ENCODE measurements around the gene RBM3. TPM values are rescaled to one million over a fixed set of nuclear protein-coding genes. Genes with fewer than 3 reads are reported as not detected.
A peak's percentile ranks its signal among the peaks of the same experiment; 100 is the strongest.

Gene RBM3
- total RNA-seq, 4 donors from 2014 or later: 94.0 to 204 (median 156) TPM

- intact Hi-C loops (cut with DNase I): no loop called here
- no peaks in the 10 kb centered on the region for H3K27me3 ChIP-seq
- peaks cover 9 to 51% (median 45%) of the 10 kb centered on the region in 4 donors for H3K36me3 ChIP-seq
- H3K27ac ChIP-seq (replicated peaks in 1 of 4): peak overlapping the region; percentile 91 to 96 (median 96)
- TF ChIP-seq EP300 (IDR thresholded peaks at IDR 0.05) (no peak), POLR2A (IDR thresholded peaks at IDR 0.05; ENCODE audit: low read depth) (no peak), CTCF (IDR thresholded peaks at IDR 0.05) (no peak), POLR2AphosphoS5 (IDR thresholded peaks at IDR 0.05) (no peak)
- DNase-seq (ENCODE audit: extremely low spot score): no peak
- 84% methylated on average over 9 of the region's 25 CpGs for WGBS
- peak overlapping the region; percentile 61 to 79 (median 64) for H3K4me3 ChIP-seq
- H3K9me3 ChIP-seq: no peaks in the 10 kb centered on the region
- peaks cover 6 to 17% (median 14%) of the 10 kb centered on the region in 4 donors for H3K4me1 ChIP-seq
These were observed 24.3 kb downstream of the RBM3 start for GRCh38 chrX:48598614-48599013.

- H3K27me3 ChIP-seq: no peaks in the 10 kb centered on the region
- H3K36me3 ChIP-seq: peaks cover 9 to 58% (median 52%) of the 10 kb centered on the region in 4 donors
- no peak overlapping the region for H3K4me3 ChIP-seq
- 86% methylated on average over 16 of the region's 20 CpGs for WGBS
- TF ChIP-seq POLR2AphosphoS5 (IDR thresholded peaks at IDR 0.05): no peak
- peaks cover 6 to 17% (median 14%) of the 10 kb centered on the region in 4 donors for H3K4me1 ChIP-seq
- no peak overlapping the region for H3K27ac ChIP-seq (replicated peaks in 1 of 4)
- intact Hi-C loops (cut with DNase I): no loop called here
- H3K9me3 ChIP-seq: no peaks in the 10 kb centered on the region
- no peak for DNase-seq (ENCODE audit: extremely low spot score)
These were observed 25.1 kb downstream of the RBM3 start for GRCh38 chrX:48599341-48599740.

GRCh38 chrX:48600226-48600625 lies 25.9 kb downstream of the RBM3 start:
- Histone ChIP-seq H3K27ac (replicated peaks in 1 of 4) (no peak overlapping the region), H3K36me3 (peaks cover 9 to 67% (median 61%) of the 10 kb centered on the region in 4 donors), H3K27me3 (no peaks in the 10 kb centered on the region), H3K4me3 (no peak overlapping the region), H3K9me3 (no peaks in the 10 kb centered on the region), H3K4me1 (peaks cover 6 to 17% (median 14%) of the 10 kb centered on the region in 4 donors)
- DNase-seq (ENCODE audit: extremely low spot score): no peak
- 90% methylated on average over 19 of the region's 19 CpGs for WGBS
- TF ChIP-seq POLR2A (IDR thresholded peaks at IDR 0.05; ENCODE audit: low read depth) (no peak), EP300 (IDR thresholded peaks at IDR 0.05) (no peak), CTCF (IDR thresholded peaks at IDR 0.05) (no peak), POLR2AphosphoS5 (IDR thresholded peaks at IDR 0.05) (no peak)
- intact Hi-C loops (cut with DNase I): no loop called here

- Histone ChIP-seq H3K4me3 (no peak overlapping the region), H3K27ac (replicated peaks in 1 of 4) (no peak overlapping the region), H3K4me1 (peaks cover 6 to 14% (median 12%) of the 10 kb centered on the region in 4 donors), H3K36me3 (peaks cover 9 to 71% (median 62%) of the 10 kb centered on the region in 4 donors), H3K9me3 (no peaks in the 10 kb centered on the region), H3K27me3 (no peaks in the 10 kb centered on the region)
- intact Hi-C loops (cut with DNase I): no loop called here
- DNase-seq (ENCODE audit: extremely low spot score): no peak
- TF ChIP-seq POLR2AphosphoS5 (IDR thresholded peaks at IDR 0.05) (no peak), CTCF (IDR thresholded peaks at IDR 0.05) (no peak), EP300 (IDR thresholded peaks at IDR 0.05) (no peak), POLR2A (IDR thresholded peaks at IDR 0.05; ENCODE audit: low read depth) (no peak)
- WGBS: 79% methylated on average over 10 of the region's 17 CpGs
These were observed 27.6 kb downstream of the RBM3 start for GRCh38 chrX:48601741-48602394.

- Histone ChIP-seq H3K4me3 (no peak overlapping the region), H3K27ac (replicated peaks in 1 of 4) (no peak overlapping the region), H3K36me3 (peaks cover 9 to 60% (median 52%) of the 10 kb centered on the region in 4 donors), H3K27me3 (no peaks in the 10 kb centered on the region), H3K4me1 (no peaks in the 10 kb centered on the region), H3K9me3 (no peaks in the 10 kb centered on the region)
- 91% methylated on average over 13 of the region's 16 CpGs for WGBS
- TF ChIP-seq POLR2AphosphoS5 (IDR thresholded peaks at IDR 0.05): no peak
- no peak for TF ChIP-seq EP300 (IDR thresholded peaks at IDR 0.05)
- no peak for TF ChIP-seq CTCF (IDR thresholded peaks at IDR 0.05)
- TF ChIP-seq POLR2A (IDR thresholded peaks at IDR 0.05; ENCODE audit: low read depth): no peak
- intact Hi-C loops (cut with DNase I): no loop called here
- no peak for DNase-seq (ENCODE audit: extremely low spot score)
These were observed 30.4 kb downstream of the RBM3 start for GRCh38 chrX:48604701-48605100.

All from esophagus muscularis mucosa (tissue), 4 donors.